Prostate gland (tissue), 2 donors: ENCODE data around the gene MLC1. TPM values are rescaled to one million over a fixed set of nuclear protein-coding genes. Genes with fewer than 3 reads are reported as not detected.

Experiments used
- DNase-seq: peaks from one replicate; pipeline ENCODE4 v3.0.0-alpha.2; 2019; ENCODE audit warnings: low spot score
- H3K27ac ChIP-seq, 2 donors: fragments of 200-600 bp; sonication (generic); 2 replicates each; pipeline ENCODE4 v1.5.1; 2017 to 2019
- H3K27me3 ChIP-seq: fragments of 200-600 bp; sonication (generic); replicated peaks from 2 replicates; pipeline ENCODE4 v1.5.1; 2019; ENCODE audit not compliant: insufficient read depth
- H3K36me3 ChIP-seq, 2 donors: fragments of 200-600 bp; sonication (generic); 1 replicate in 1 of 2; 2 replicates in 1 of 2; pipeline versions ENCODE4 v1.5.1 to v1.8.1; 2017 to 2019
- H3K4me1 ChIP-seq: fragments of 200-600 bp; sonication (generic); replicated peaks from 2 replicates; pipeline ENCODE4 v1.5.1; 2019
- H3K4me3 ChIP-seq, 2 donors: fragments of 200-600 bp; sonication (generic); 2 replicates each; pipeline ENCODE4 v1.5.1; 2017 to 2019
- H3K9me3 ChIP-seq: fragments of 200-600 bp; sonication (generic); 2 replicates; pipeline ENCODE4 v1.5.1; 2017
- CTCF ChIP-seq, 4 experiments: fragments of 200-600 bp in 2 of 4; fragments of 450-650 bp in 2 of 4; sonication (generic) in 2 of 4; IDR thresholded peaks; 1 replicate in 3 of 4; 2 replicates in 1 of 4; pipeline ENCODE4 v1.5.1; 2016 to 2019; ENCODE audit warnings: antibody characterized with exemption in 4 of 4, mild to moderate bottlenecking in 2 of 4, moderate library complexity in 2 of 4
- POLR2A ChIP-seq: fragments of 450-650 bp; IDR thresholded peaks from one replicate; pipeline ENCODE4 v1.6.1; 2016; ENCODE audit warnings: antibody characterized with exemption, mild to moderate bottlenecking
- POLR2AphosphoS5 ChIP-seq: sonication (generic); formaldehyde crosslinking; IDR thresholded peaks from one replicate; pipeline ENCODE4 v1.6.1; 2017; ENCODE audit warnings: antibody characterized with exemption
- WGBS: methylation state at CpG from one replicate; pipeline ENCODE4 v1.1.5; 2018; 5-methylcytosine and 5-hydroxymethylcytosine counted together
- intact Hi-C: fragments of 100-400 bp; cut with DNase I; formaldehyde crosslinking; loops from one replicate; pipeline ENCODE4 v1.14.2; 2022
- total RNA-seq, 2 donors: library from RNA; depleted of rRNA; stranded (reverse); fragments of >200 nt; gene quantifications; one replicate each; pipeline ENCODE4 v1.1.0, GENCODE V29; 2016

Gene MLC1
- total RNA-seq, 2 donors from 2014 or later: 0.68 to 1.1 TPM

- H3K27me3 ChIP-seq: no peaks in the 10 kb centered on the region
- no peak overlapping the region for H3K27ac ChIP-seq
- no peaks in the 10 kb centered on the region for H3K9me3 ChIP-seq
- no peak overlapping the region for H3K4me3 ChIP-seq
- intact Hi-C loops: no loop called here
- TF ChIP-seq CTCF (IDR thresholded peaks at IDR 0.05) (no peak), POLR2AphosphoS5 (no peak), POLR2A (no peak)
- 80% methylated on average over 7 of the region's 7 CpGs for WGBS
- no peaks in the 10 kb centered on the region for H3K4me1 ChIP-seq
- DNase-seq: no peak
- H3K36me3 ChIP-seq: no peaks in the 10 kb centered on the region
These were observed 44.5 kb downstream of the MLC1 start for GRCh38 chr22:50040717-50041116.

- WGBS: 90% methylated on average over 29 of the region's 29 CpGs
- Histone ChIP-seq H3K27ac (no peak overlapping the region), H3K27me3 (no peaks in the 10 kb centered on the region), H3K4me3 (no peak overlapping the region), H3K36me3 (no peaks in the 10 kb centered on the region), H3K9me3 (no peaks in the 10 kb centered on the region), H3K4me1 (no peaks in the 10 kb centered on the region)
- no peak for DNase-seq
- intact Hi-C loops: no loop called here
- TF ChIP-seq POLR2A (no peak), POLR2AphosphoS5 (no peak), CTCF (IDR thresholded peaks at IDR 0.05) (no peak)
These were observed 45.4 kb downstream of the MLC1 start for GRCh38 chr22:50039669-50040443.

- TF ChIP-seq CTCF (IDR thresholded peaks at IDR 0.05) (no peak), POLR2AphosphoS5 (no peak), POLR2A (no peak)
- no peaks in the 10 kb centered on the region for H3K4me1 ChIP-seq
- H3K9me3 ChIP-seq: no peaks in the 10 kb centered on the region
- H3K4me3 ChIP-seq: no peak overlapping the region
- no peak for DNase-seq
- H3K27me3 ChIP-seq: no peaks in the 10 kb centered on the region
- intact Hi-C loops: no loop called here
- H3K36me3 ChIP-seq: no peaks in the 10 kb centered on the region
- WGBS: 86% methylated on average over 23 of the region's 23 CpGs
- no peak overlapping the region for H3K27ac ChIP-seq
These were observed 49.1 kb downstream of the MLC1 start for GRCh38 chr22:50035976-50036724.

- no peaks in the 10 kb centered on the region for H3K36me3 ChIP-seq
- WGBS: 79% methylated on average over 19 of the region's 24 CpGs
- H3K27ac ChIP-seq: no peak overlapping the region
- no peaks in the 10 kb centered on the region for H3K9me3 ChIP-seq
- TF ChIP-seq POLR2A: no peak
- no peak for TF ChIP-seq CTCF (IDR thresholded peaks at IDR 0.05)
- TF ChIP-seq POLR2AphosphoS5: no peak
- no peaks in the 10 kb centered on the region for H3K27me3 ChIP-seq
- intact Hi-C loops: no loop called here
- no peak overlapping the region for H3K4me3 ChIP-seq
- no peak for DNase-seq
- no peaks in the 10 kb centered on the region for H3K4me1 ChIP-seq
These were observed 49.9 kb downstream of the MLC1 start for GRCh38 chr22:50035131-50035881.
